GM23338 (cell line): ENCODE results near the gene MTHFD1L. TPM values are rescaled to one million over a fixed set of nuclear protein-coding genes. Genes with fewer than 3 reads are reported as not detected.

Source experiments
- ATAC-seq: fragments of 200-7000 bp; cut with Tn5 transposase; 3 replicates; pipeline ENCODE4 v1.9.1; 2020
- DNase-seq: peaks from one replicate; pipeline ENCODE4 v3.0.0-alpha.2; 2015; ENCODE audit warnings: low spot score
- H2AFZ ChIP-seq: fragments of 200-600 bp; sonication (generic); 2 replicates; pipeline ENCODE4 v1.8.0; 2016; ENCODE audit warnings: antibody characterized with exemption, mild to moderate bottlenecking, moderate library complexity
- H3F3A ChIP-seq: fragments of 200-600 bp; sonication (generic); replicated peaks from 2 replicates; pipeline ENCODE4 v1.8.0; 2017; ENCODE audit warnings: antibody characterized with exemption, mixed run types, low read depth
- H3K27ac ChIP-seq: fragments of 200-600 bp; sonication (generic); 2 replicates; pipeline ENCODE4 v1.6.1; 2016; ENCODE audit warnings: low read depth
- H3K27me3 ChIP-seq: fragments of 200-600 bp; sonication (generic); 2 replicates; pipeline ENCODE4 v1.8.0; 2016; ENCODE audit warnings: mild to moderate bottlenecking, mixed run types, moderate library complexity; ENCODE audit not compliant: insufficient read depth
- H3K36me3 ChIP-seq: fragments of 200-600 bp; sonication (generic); 2 replicates; pipeline ENCODE4 v1.8.0; 2016; ENCODE audit warnings: mild to moderate bottlenecking; ENCODE audit not compliant: insufficient read depth
- H3K4me1 ChIP-seq: fragments of 200-600 bp; sonication (generic); 2 replicates; pipeline ENCODE4 v1.8.0; 2016; ENCODE audit warnings: mild to moderate bottlenecking, moderate library complexity; ENCODE audit not compliant: insufficient read depth
- H3K4me2 ChIP-seq: fragments of 200-600 bp; sonication (generic); 2 replicates; pipeline ENCODE4 v1.7.1; 2017; ENCODE audit warnings: mixed run types
- H3K4me3 ChIP-seq: fragments of 200-600 bp; sonication (generic); 2 replicates; pipeline ENCODE4 v1.6.1; 2016; ENCODE audit warnings: mixed run types
- H3K79me2 ChIP-seq: fragments of 200-600 bp; sonication (generic); replicated peaks from 2 replicates; pipeline ENCODE4 v1.8.0; 2017; ENCODE audit warnings: mild to moderate bottlenecking; ENCODE audit not compliant: insufficient read depth
- H3K9me2 ChIP-seq: fragments of 200-600 bp; sonication (generic); 2 replicates; pipeline ENCODE4 v1.8.0; 2017; ENCODE audit not compliant: insufficient read depth
- H4K20me1 ChIP-seq: fragments of 200-600 bp; sonication (generic); replicated peaks from 2 replicates; pipeline ENCODE4 v1.8.0; 2017; ENCODE audit warnings: mild to moderate bottlenecking; ENCODE audit not compliant: insufficient read depth
- H3K27ac Mint-ChIP-seq: 2 replicates; pipeline ENCODE4 v1.8.0; 2020; ENCODE audit warnings: inconsistent platforms, mild to moderate bottlenecking, moderate library complexity, mixed read lengths
- H3K27me3 Mint-ChIP-seq: 3 replicates; pipeline ENCODE4 v1.8.0; 2022; ENCODE audit warnings: low read depth, mild to moderate bottlenecking, moderate library complexity, mixed read lengths, inconsistent platforms; ENCODE audit not compliant: insufficient read depth, poor library complexity
- H3K36me3 Mint-ChIP-seq: 3 replicates; pipeline ENCODE4 v1.8.0; 2021; ENCODE audit warnings: low read depth, mild to moderate bottlenecking, inconsistent platforms, moderate library complexity, mixed read lengths
- H3K4me1 Mint-ChIP-seq: 3 replicates; pipeline ENCODE4 v1.8.0; 2020; ENCODE audit warnings: mild to moderate bottlenecking, inconsistent platforms, mixed read lengths
- H3K4me3 Mint-ChIP-seq: 3 replicates; pipeline ENCODE4 v1.8.0; 2021; ENCODE audit warnings: moderate library complexity, mild to moderate bottlenecking, inconsistent platforms, mixed read lengths
- H3K9me3 Mint-ChIP-seq: 3 replicates; pipeline ENCODE4 v1.8.0; 2020; ENCODE audit warnings: moderate library complexity, mild to moderate bottlenecking, inconsistent platforms, mixed read lengths
- CREB1 ChIP-seq: fragments of 250-450 bp; sonication (Bioruptor Pico); IDR thresholded peaks from 2 replicates; pipeline ENCODE4 v1.5.0; 2020; ENCODE audit warnings: low read depth, mild to moderate bottlenecking, moderate library complexity
- POLR2AphosphoS5 ChIP-seq: IDR thresholded peaks from 2 replicates; pipeline ENCODE4 v1.6.1; 2016; ENCODE audit warnings: antibody characterized with exemption, low read depth
- polyA plus RNA-seq: library from polyadenylated mRNA; unstranded; fragments of >200 nt; fragmentation: Nextera tagmentation; extraction: Ambion mirVana; gene quantifications from 2 replicates; pipeline ENCODE4 v1.2.1, GENCODE V29; 2016
- total RNA-seq: library from RNA; depleted of rRNA; stranded (reverse); fragments of >200 nt; shearing (Covaris generic); gene quantifications from 2 replicates; pipeline ENCODE4 v1.2.3, GENCODE V29; 2014
- TF ChIP-seq, protein P1 (sequence below): fragments of 250-450 bp; sonication (Bioruptor Pico); IDR thresholded peaks from 2 replicates; pipeline ENCODE4 v1.5.0; 2020; ENCODE audit warnings: mild to moderate bottlenecking, moderate library complexity
- TF ChIP-seq, protein P2 (sequence below): IDR thresholded peaks from one replicate; pipeline ENCODE4 v1.6.1; 2018; ENCODE audit warnings: antibody characterized with exemption; ENCODE audit not compliant: unreplicated experiment

The MTHFD1L gene
- total and polyA plus RNA-seq, 2 experiments from 2014 or later, result 53.2 to 66.8 TPM

DNA sequence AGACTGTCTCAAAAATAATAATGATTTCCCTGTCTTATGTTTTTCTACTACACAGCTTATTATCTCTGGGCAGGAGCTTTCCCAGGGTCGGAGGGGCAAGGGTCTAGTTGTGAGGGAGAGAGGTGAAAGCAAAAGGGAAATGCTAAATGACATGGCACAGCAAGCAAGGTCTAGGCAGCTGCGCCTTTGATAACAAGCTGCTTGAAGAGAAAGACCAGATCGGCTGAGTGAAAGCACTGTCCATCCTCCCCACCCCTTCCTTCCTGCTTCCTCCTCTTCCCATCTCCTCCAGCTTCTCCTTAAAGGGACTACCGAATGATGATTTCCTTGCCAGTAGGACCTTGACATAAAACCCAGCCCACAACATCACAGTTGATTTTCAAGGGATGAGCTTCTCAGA, 216.2 kb downstream of the MTHFD1L start:
- Histone ChIP-seq H4K20me1 (no peaks in the 10 kb centered on the region; the same call in 1 of the 2 replicates), H3K27ac (no peak overlapping the region), H3K4me2 (no peak overlapping the region), H3K4me3 (no peak overlapping the region), H3F3A (no peaks in the 10 kb centered on the region), H3K36me3 (no peaks in the 10 kb centered on the region), H3K79me2 (no peaks in the 10 kb centered on the region), H2AFZ (no peak overlapping the region), H3K9me2 (no peaks in the 10 kb centered on the region), H3K27me3 (no peaks in the 10 kb centered on the region), H3K4me1 (no peaks in the 10 kb centered on the region)
- H3K27me3 Mint-ChIP-seq, result peaks cover 3% of the 10 kb centered on the region
- H3K9me3 Mint-ChIP-seq, result no peaks in the 10 kb centered on the region
- no peak for ATAC-seq
- H3K4me3 Mint-ChIP-seq, result no peak overlapping the region
- DNase-seq, result no peak
- peaks cover 6% of the 10 kb centered on the region; the same call in 2 of the 3 replicates for H3K4me1 Mint-ChIP-seq
- H3K27ac Mint-ChIP-seq, result peak overlapping the region; percentile 66
- peaks cover 18% of the 10 kb centered on the region; the same call in 2 of the 3 replicates for H3K36me3 Mint-ChIP-seq
- TF ChIP-seq, protein P1, sequence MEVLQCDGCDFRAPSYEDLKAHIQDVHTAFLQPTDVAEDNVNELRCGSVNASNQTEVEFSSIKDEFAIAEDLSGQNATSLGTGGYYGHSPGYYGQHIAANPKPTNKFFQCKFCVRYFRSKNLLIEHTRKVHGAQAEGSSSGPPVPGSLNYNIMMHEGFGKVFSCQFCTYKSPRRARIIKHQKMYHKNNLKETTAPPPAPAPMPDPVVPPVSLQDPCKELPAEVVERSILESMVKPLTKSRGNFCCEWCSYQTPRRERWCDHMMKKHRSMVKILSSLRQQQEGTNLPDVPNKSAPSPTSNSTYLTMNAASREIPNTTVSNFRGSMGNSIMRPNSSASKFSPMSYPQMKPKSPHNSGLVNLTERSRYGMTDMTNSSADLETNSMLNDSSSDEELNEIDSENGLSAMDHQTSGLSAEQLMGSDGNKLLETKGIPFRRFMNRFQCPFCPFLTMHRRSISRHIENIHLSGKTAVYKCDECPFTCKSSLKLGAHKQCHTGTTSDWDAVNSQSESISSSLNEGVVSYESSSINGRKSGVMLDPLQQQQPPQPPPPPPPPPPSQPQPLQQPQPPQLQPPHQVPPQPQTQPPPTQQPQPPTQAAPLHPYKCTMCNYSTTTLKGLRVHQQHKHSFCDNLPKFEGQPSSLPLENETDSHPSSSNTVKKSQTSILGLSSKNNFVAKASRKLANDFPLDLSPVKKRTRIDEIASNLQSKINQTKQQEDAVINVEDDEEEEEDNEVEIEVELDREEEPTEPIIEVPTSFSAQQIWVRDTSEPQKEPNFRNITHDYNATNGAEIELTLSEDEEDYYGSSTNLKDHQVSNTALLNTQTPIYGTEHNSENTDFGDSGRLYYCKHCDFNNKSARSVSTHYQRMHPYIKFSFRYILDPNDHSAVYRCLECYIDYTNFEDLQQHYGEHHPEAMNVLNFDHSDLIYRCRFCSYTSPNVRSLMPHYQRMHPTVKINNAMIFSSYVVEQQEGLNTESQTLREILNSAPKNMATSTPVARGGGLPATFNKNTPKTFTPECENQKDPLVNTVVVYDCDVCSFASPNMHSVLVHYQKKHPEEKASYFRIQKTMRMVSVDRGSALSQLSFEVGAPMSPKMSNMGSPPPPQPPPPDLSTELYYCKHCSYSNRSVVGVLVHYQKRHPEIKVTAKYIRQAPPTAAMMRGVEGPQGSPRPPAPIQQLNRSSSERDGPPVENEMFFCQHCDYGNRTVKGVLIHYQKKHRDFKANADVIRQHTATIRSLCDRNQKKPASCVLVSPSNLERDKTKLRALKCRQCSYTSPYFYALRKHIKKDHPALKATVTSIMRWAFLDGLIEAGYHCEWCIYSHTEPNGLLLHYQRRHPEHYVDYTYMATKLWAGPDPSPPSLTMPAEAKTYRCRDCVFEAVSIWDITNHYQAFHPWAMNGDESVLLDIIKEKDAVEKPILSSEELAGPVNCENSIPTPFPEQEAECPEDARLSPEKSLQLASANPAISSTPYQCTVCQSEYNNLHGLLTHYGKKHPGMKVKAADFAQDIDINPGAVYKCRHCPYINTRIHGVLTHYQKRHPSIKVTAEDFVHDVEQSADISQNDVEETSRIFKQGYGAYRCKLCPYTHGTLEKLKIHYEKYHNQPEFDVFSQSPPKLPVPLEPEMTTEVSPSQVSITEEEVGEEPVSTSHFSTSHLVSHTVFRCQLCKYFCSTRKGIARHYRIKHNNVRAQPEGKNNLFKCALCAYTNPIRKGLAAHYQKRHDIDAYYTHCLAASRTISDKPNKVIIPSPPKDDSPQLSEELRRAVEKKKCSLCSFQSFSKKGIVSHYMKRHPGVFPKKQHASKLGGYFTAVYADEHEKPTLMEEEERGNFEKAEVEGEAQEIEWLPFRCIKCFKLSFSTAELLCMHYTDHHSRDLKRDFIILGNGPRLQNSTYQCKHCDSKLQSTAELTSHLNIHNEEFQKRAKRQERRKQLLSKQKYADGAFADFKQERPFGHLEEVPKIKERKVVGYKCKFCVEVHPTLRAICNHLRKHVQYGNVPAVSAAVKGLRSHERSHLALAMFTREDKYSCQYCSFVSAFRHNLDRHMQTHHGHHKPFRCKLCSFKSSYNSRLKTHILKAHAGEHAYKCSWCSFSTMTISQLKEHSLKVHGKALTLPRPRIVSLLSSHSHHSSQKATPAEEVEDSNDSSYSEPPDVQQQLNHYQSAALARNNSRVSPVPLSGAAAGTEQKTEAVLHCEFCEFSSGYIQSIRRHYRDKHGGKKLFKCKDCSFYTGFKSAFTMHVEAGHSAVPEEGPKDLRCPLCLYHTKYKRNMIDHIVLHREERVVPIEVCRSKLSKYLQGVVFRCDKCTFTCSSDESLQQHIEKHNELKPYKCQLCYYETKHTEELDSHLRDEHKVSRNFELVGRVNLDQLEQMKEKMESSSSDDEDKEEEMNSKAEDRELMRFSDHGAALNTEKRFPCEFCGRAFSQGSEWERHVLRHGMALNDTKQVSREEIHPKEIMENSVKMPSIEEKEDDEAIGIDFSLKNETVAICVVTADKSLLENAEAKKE (CRISPR knock-in tag), result no peak

DNA sequence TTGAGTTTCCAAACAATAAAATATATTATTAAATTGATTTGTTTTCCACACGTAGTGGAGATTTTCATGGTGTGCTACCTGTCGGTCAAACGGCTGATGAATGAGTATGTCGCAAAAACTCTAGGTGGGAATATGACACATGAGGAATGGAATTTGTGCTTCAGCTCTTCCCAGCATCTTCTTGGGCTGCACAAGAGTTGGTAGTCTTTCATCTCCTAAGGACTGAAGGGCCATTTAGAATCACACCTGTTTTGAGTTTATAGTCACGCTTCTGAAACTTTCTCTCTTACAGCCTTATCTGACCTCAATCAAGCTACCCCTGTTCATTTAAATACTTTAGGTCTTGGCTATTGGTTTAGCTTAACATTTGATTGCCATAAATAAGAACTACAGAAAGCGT, 216.6 kb downstream of the MTHFD1L start:
- H3K36me3 ChIP-seq, result no peaks in the 10 kb centered on the region
- DNase-seq (no peak), ATAC-seq (no peak)
- no peak overlapping the region for H3K27ac ChIP-seq
- TF ChIP-seq, protein P2, sequence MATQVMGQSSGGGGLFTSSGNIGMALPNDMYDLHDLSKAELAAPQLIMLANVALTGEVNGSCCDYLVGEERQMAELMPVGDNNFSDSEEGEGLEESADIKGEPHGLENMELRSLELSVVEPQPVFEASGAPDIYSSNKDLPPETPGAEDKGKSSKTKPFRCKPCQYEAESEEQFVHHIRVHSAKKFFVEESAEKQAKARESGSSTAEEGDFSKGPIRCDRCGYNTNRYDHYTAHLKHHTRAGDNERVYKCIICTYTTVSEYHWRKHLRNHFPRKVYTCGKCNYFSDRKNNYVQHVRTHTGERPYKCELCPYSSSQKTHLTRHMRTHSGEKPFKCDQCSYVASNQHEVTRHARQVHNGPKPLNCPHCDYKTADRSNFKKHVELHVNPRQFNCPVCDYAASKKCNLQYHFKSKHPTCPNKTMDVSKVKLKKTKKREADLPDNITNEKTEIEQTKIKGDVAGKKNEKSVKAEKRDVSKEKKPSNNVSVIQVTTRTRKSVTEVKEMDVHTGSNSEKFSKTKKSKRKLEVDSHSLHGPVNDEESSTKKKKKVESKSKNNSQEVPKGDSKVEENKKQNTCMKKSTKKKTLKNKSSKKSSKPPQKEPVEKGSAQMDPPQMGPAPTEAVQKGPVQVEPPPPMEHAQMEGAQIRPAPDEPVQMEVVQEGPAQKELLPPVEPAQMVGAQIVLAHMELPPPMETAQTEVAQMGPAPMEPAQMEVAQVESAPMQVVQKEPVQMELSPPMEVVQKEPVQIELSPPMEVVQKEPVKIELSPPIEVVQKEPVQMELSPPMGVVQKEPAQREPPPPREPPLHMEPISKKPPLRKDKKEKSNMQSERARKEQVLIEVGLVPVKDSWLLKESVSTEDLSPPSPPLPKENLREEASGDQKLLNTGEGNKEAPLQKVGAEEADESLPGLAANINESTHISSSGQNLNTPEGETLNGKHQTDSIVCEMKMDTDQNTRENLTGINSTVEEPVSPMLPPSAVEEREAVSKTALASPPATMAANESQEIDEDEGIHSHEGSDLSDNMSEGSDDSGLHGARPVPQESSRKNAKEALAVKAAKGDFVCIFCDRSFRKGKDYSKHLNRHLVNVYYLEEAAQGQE, result no peak
- TF ChIP-seq POLR2AphosphoS5, result no peak
- TF ChIP-seq CREB1 (CRISPR knock-in tag), result no peak
- H3K9me2 ChIP-seq, result no peaks in the 10 kb centered on the region
- Mint-ChIP-seq H3K4me1 (peaks cover 6% of the 10 kb centered on the region; the same call in 2 of the 3 replicates), H3K27ac (no peak overlapping the region), H3K27me3 (peaks cover 6% of the 10 kb centered on the region), H3K4me3 (no peak overlapping the region), H3K36me3 (peaks cover 16% of the 10 kb centered on the region; the same call in 2 of the 3 replicates), H3K9me3 (no peaks in the 10 kb centered on the region)
- H2AFZ ChIP-seq, result no peak overlapping the region
- H3K27me3 ChIP-seq, result no peaks in the 10 kb centered on the region
- no peaks in the 10 kb centered on the region for H3K79me2 ChIP-seq
- no peak overlapping the region for H3K4me2 ChIP-seq
- H3F3A ChIP-seq, result no peaks in the 10 kb centered on the region
- H3K4me3 ChIP-seq, result no peak overlapping the region
- no peaks in the 10 kb centered on the region for H3K4me1 ChIP-seq
- no peaks in the 10 kb centered on the region; the same call in 1 of the 2 replicates for H4K20me1 ChIP-seq
